ENCODE data around the gene VSX1. TPM values are rescaled to one million over a fixed set of nuclear protein-coding genes. Genes with fewer than 3 reads are reported as not detected.

Gene VSX1
- total RNA-seq, 1 donor, result not detected

- H3K4me3 ChIP-seq (ENCODE audit: low read depth, low read length), result no peak overlapping the region
- no peak for TF ChIP-seq CTCF (IDR thresholded peaks at IDR 0.05; ENCODE audit: insufficient read depth, low read depth, low read length)
- DNase-seq (ENCODE audit: low read depth), result no peak
These were observed 51.2 kb downstream of the VSX1 start for GRCh38 chr20:25030649-25031207.

GRCh38 chr20:25030007-25030648 is 51.8 kb downstream of the VSX1 start:
- no peak for DNase-seq (ENCODE audit: low read depth)
- TF ChIP-seq CTCF (IDR thresholded peaks at IDR 0.05; ENCODE audit: insufficient read depth, low read depth, low read length), result no peak

GRCh38 chr20:25025986-25026605 is 55.8 kb downstream of the VSX1 start:
- DNase-seq (ENCODE audit: low read depth), result no peak
- no peak for TF ChIP-seq CTCF (IDR thresholded peaks at IDR 0.05; ENCODE audit: insufficient read depth, low read depth, low read length)
- H3K4me3 ChIP-seq (ENCODE audit: low read depth, low read length), result no peak overlapping the region

More at GRCh38 chr20:25030007-25030648, 51.8 kb downstream of the VSX1 start:
- H3K4me3 ChIP-seq (ENCODE audit: low read depth, low read length), result no peak overlapping the region

Other genes with a start within 250 kb of the VSX1 start
- gene CST7, start 132.9 kb downstream of the VSX1 start, total RNA-seq, result not detected in 2 replicates
- 72.2 and 81.2 TPM in 2 replicates for gene APMAP, start 89.4 kb downstream of the VSX1 start, total RNA-seq
- 1.6 and 3.5 TPM in 2 replicates for gene ACSS1, start 24.0 kb downstream of the VSX1 start, total RNA-seq
- 37.7 and 38.4 TPM in 2 replicates for gene ENTPD6, start 113.6 kb upstream of the VSX1 start, total RNA-seq
- gene PYGB, start 165.9 kb upstream of the VSX1 start, total RNA-seq, result 110 and 151 TPM in 2 replicates

Measured in fibroblast of villous mesenchyme (primary cell).